Neural cell (in vitro differentiated cells): Measurements from ENCODE around the gene TRIM37.

Experiments used
- CTCF ChIP-seq: fragments of 450-650 bp; IDR thresholded peaks from 2 replicates; pipeline ENCODE4 v1.5.1; 2014; ENCODE audit warnings: antibody characterized with exemption, mild to moderate bottlenecking, moderate library complexity; ENCODE audit not compliant: poor library complexity, severe bottlenecking
- EP300 ChIP-seq: fragments of 450-650 bp; conservative IDR thresholded peaks from 2 replicates; pipeline ENCODE4 v1.6.1; 2014; ENCODE audit warnings: antibody characterized with exemption, mild to moderate bottlenecking, moderate library complexity; ENCODE audit not compliant: poor library complexity, severe bottlenecking
- EZH2 ChIP-seq: fragments of 200-600, 300-800 bp; shearing (Covaris generic), sonication (generic); IDR thresholded peaks from 2 replicates; pipeline ENCODE4 v1.6.1; 2014; ENCODE audit warnings: antibody characterized with exemption, low read length, borderline replicate concordance, mild to moderate bottlenecking; ENCODE audit not compliant: insufficient read depth, poor library complexity, severe bottlenecking
- RAD21 ChIP-seq: fragments of 450-650 bp; conservative IDR thresholded peaks from 2 replicates; pipeline ENCODE4 v1.6.1; 2014; ENCODE audit warnings: antibody characterized with exemption, mild to moderate bottlenecking, moderate library complexity
- REST ChIP-seq: IDR thresholded peaks from 2 replicates; pipeline ENCODE4 v1.6.1; 2012; ENCODE audit warnings: borderline replicate concordance
- TAF1 ChIP-seq: IDR thresholded peaks from 2 replicates; pipeline ENCODE4 v1.6.1; 2012; ENCODE audit warnings: low read depth

- TF ChIP-seq EP300 (no peak), CTCF (no peak), REST (no peak), TAF1 (no peak), EZH2 (no peak), RAD21 (no peak)
Observed at GRCh38 chr17:58969156-58969555, 137.5 kb downstream of the TRIM37 start.
